Common myeloid progenitor, CD34-positive (primary cell): ENCODE measurements around the gene IFT43.

Source experiments
- CTCF ChIA-PET: fragments of 350-600 bp; sonication (Branson Sonifier 250); formaldehyde crosslinking; loops from one replicate; lab custom pipeline; 2021; ENCODE audit warnings: antibody characterized with exemption; lab: Charles Lee
- POLR2A ChIA-PET: fragments of 350-600 bp; sonication (Branson Sonifier 250); formaldehyde crosslinking; loops from one replicate; lab custom pipeline; 2021; ENCODE audit warnings: antibody characterized with exemption; lab: Charles Lee
- DNase-seq, 3 donors: peaks; one replicate each; pipeline versions ENCODE4 v3.0.0 to v3.0.0-alpha.2; 2013
- H3K27ac ChIP-seq, 2 experiments: 1 replicate in 1 of 2; 2 replicates in 1 of 2; pipeline ENCODE4 v1.7.0; 2013; ENCODE audit warnings: inconsistent platforms in 2 of 2, low read length in 2 of 2, mild to moderate bottlenecking in 2 of 2, low read depth in 1 of 2, moderate library complexity in 1 of 2; ENCODE audit not compliant: severe bottlenecking in 2 of 2, insufficient read depth in 1 of 2, poor library complexity in 1 of 2
- H3K27me3 ChIP-seq, 5 experiments: replicated peaks in 2 of 5; 1 replicate in 3 of 5; 2 replicates in 2 of 5; pipeline versions ENCODE4 v1.6.1 to v1.7.0; 2013; ENCODE audit warnings: low read length in 4 of 5, mild to moderate bottlenecking in 2 of 5, moderate library complexity in 2 of 5, inconsistent platforms in 1 of 5; ENCODE audit not compliant: insufficient read depth in 5 of 5, control insufficient read depth in 4 of 5
- H3K36me3 ChIP-seq, 4 experiments: 1 replicate in 2 of 4; 2 replicates in 2 of 4; pipeline versions ENCODE4 v1.6.1 to v1.7.0; 2013; ENCODE audit warnings: low read length in 3 of 4, control low read depth in 1 of 4, mild to moderate bottlenecking in 1 of 4; ENCODE audit not compliant: control insufficient read depth in 4 of 4, insufficient read depth in 4 of 4
- H3K4me1 ChIP-seq, 4 experiments: 1 replicate in 3 of 4; 2 replicates in 1 of 4; pipeline versions ENCODE4 v1.6.1 to v1.7.1; 2013; ENCODE audit warnings: low read length in 3 of 4, mild to moderate bottlenecking in 3 of 4, control low read depth in 1 of 4, inconsistent platforms in 1 of 4, moderate library complexity in 1 of 4; ENCODE audit not compliant: control insufficient read depth in 4 of 4, insufficient read depth in 4 of 4; ENCODE audit errors: control extremely low read depth in 1 of 4
- H3K4me3 ChIP-seq, 7 experiments: 1 replicate in 4 of 7; 2 replicates in 3 of 7; pipeline versions ENCODE4 v1.5.1 to v1.7.0; 2013; ENCODE audit warnings: mild to moderate bottlenecking in 7 of 7, low read length in 6 of 7, moderate library complexity in 6 of 7, inconsistent platforms in 2 of 7, low read depth in 2 of 7, control low read depth in 1 of 7; ENCODE audit not compliant: insufficient read depth in 4 of 7, control insufficient read depth in 1 of 7; ENCODE audit errors: extremely low read depth in 1 of 7
- H3K9me3 ChIP-seq, 5 experiments: 1 replicate in 4 of 5; 2 replicates in 1 of 5; pipeline versions ENCODE4 v1.6.1 to v1.7.1; 2013; ENCODE audit warnings: low read length in 4 of 5, mild to moderate bottlenecking in 2 of 5, inconsistent platforms in 1 of 5, low read depth in 1 of 5, moderate library complexity in 1 of 5; ENCODE audit not compliant: control insufficient read depth in 4 of 5, insufficient read depth in 2 of 5; ENCODE audit errors: control extremely low read depth in 1 of 5
- WGBS: methylation state at CpG from one replicate; pipeline ENCODE4 v1.1.5; 2013; ENCODE audit not compliant: insufficient coverage; 5-methylcytosine and 5-hydroxymethylcytosine counted together

The IFT43 gene

GRCh38 chr14:76112889-76113624 is 127.5 kb downstream of the IFT43 start:
- no peak for DNase-seq
- Histone ChIP-seq H3K27me3 (peaks cover 0 to 26% (median 2%) of the 10 kb centered on the region in 5 experiments), H3K36me3 (no peaks in the 10 kb centered on the region), H3K4me3 (no peak overlapping the region), H3K27ac (no peak overlapping the region), H3K4me1 (no peaks in the 10 kb centered on the region), H3K9me3 (peaks cover 0 to 3% (median 0%) of the 10 kb centered on the region in 5 experiments)
- ChIA-PET POLR2A (no interaction called here), CTCF (interaction anchor here (1.3 kb wide), 1 partner anchor 10 kb away, joined by 3 read pairs; no protein-coding TSS in a partner anchor)
- WGBS = 74% methylated on average over 22 of the region's 22 CpGs

- ChIA-PET POLR2A (interaction anchor here (0.6 kb wide), 1 partner anchor 52 kb away, joined by 3 read pairs; no protein-coding TSS in a partner anchor), CTCF (interaction anchor here (1.3 kb wide), 1 partner anchor 9 kb away, joined by 3 read pairs; no protein-coding TSS in a partner anchor)
- 53% methylated on average over 8 of the region's 8 CpGs for WGBS
- no peak for DNase-seq
- Histone ChIP-seq H3K36me3 (no peaks in the 10 kb centered on the region), H3K27me3 (peaks cover 0 to 26% (median 2%) of the 10 kb centered on the region in 5 experiments), H3K4me1 (no peaks in the 10 kb centered on the region), H3K9me3 (peaks cover 0 to 3% (median 0%) of the 10 kb centered on the region in 5 experiments), H3K27ac (no peak overlapping the region), H3K4me3 (no peak overlapping the region)
Observed at GRCh38 chr14:76113691-76114090, 128.1 kb downstream of the IFT43 start.

GRCh38 chr14:76115010-76115422 is 129.5 kb downstream of the IFT43 start:
- H3K9me3 ChIP-seq = no peaks in the 10 kb centered on the region
- peaks cover 0 to 26% (median 2%) of the 10 kb centered on the region in 5 experiments for H3K27me3 ChIP-seq
- WGBS = 100% methylated on average over 1 of the region's 2 CpGs
- H3K27ac ChIP-seq = no peak overlapping the region
- H3K4me3 ChIP-seq = no peak overlapping the region
- POLR2A ChIA-PET = interaction anchor here (0.7 kb wide), 1 partner anchor 59 kb away, joined by 3 read pairs; no protein-coding TSS in a partner anchor
- peak in 1 of 3 donors; percentile 10 for DNase-seq
- CTCF ChIA-PET = interaction anchor here (1.1 kb wide), 1 partner anchor 9 kb away, joined by 3 read pairs; no protein-coding TSS in a partner anchor
- no peaks in the 10 kb centered on the region for H3K36me3 ChIP-seq
- no peaks in the 10 kb centered on the region for H3K4me1 ChIP-seq

- Histone ChIP-seq H3K27ac (no peak overlapping the region), H3K4me1 (no peaks in the 10 kb centered on the region), H3K36me3 (no peaks in the 10 kb centered on the region), H3K27me3 (peaks cover 0 to 22% (median 2%) of the 10 kb centered on the region in 5 experiments), H3K4me3 (no peak overlapping the region), H3K9me3 (no peaks in the 10 kb centered on the region)
- ChIA-PET POLR2A (no interaction called here), CTCF (no interaction called here)
- 82% methylated on average over 13 of the region's 16 CpGs for WGBS
- no peak for DNase-seq
Observed at GRCh38 chr14:76117789-76118484, 132.4 kb downstream of the IFT43 start.

GRCh38 chr14:76118594-76118993 is 133.0 kb downstream of the IFT43 start:
- Histone ChIP-seq H3K27ac (no peak overlapping the region), H3K9me3 (no peaks in the 10 kb centered on the region), H3K27me3 (peaks cover 0 to 16% (median 2%) of the 10 kb centered on the region in 5 experiments), H3K36me3 (no peaks in the 10 kb centered on the region), H3K4me3 (no peak overlapping the region), H3K4me1 (no peaks in the 10 kb centered on the region)
- ChIA-PET CTCF (no interaction called here), POLR2A (no interaction called here)
- DNase-seq = no peak
- 87% methylated on average over 3 of the region's 4 CpGs for WGBS

- 50% methylated on average over 2 of the region's 4 CpGs for WGBS
- Histone ChIP-seq H3K27ac (no peak overlapping the region), H3K9me3 (no peaks in the 10 kb centered on the region), H3K4me3 (no peak overlapping the region), H3K36me3 (no peaks in the 10 kb centered on the region), H3K27me3 (peaks cover 0 to 3% (median under 1%) of the 10 kb centered on the region in 5 experiments), H3K4me1 (no peaks in the 10 kb centered on the region)
- DNase-seq = no peak
- CTCF ChIA-PET = no interaction called here
- POLR2A ChIA-PET = no interaction called here
Observed at GRCh38 chr14:76121089-76121748, 135.7 kb downstream of the IFT43 start.
